ENCODE results near the gene TP53AIP1. TPM values are rescaled to one million over a fixed set of nuclear protein-coding genes. Genes with fewer than 3 reads are reported as not detected.
A peak's percentile ranks its signal among the peaks of the same experiment; 100 is the strongest.

The TP53AIP1 gene
- total RNA-seq, 1 donor: not detected

- Histone ChIP-seq H3K9me3 (ENCODE audit: low read depth, low read length) (no peaks in the 10 kb centered on the region), H3K27me3 (ENCODE audit: insufficient read depth, low read length) (peaks cover 23% of the 10 kb centered on the region), H3K4me3 (ENCODE audit: low read length) (no peak overlapping the region), H3K4me1 (ENCODE audit: insufficient read depth, low read length) (peaks cover 50% of the 10 kb centered on the region)
Measured at GRCh38 chr11:128908391-128909246, 34.1 kb downstream of the TP53AIP1 start.

- Histone ChIP-seq H3K4me3 (ENCODE audit: low read length) (no peak overlapping the region), H3K27me3 (ENCODE audit: insufficient read depth, low read length) (peaks cover 27% of the 10 kb centered on the region), H3K4me1 (ENCODE audit: insufficient read depth, low read length) (peaks cover 55% of the 10 kb centered on the region), H3K9me3 (ENCODE audit: low read depth, low read length) (no peaks in the 10 kb centered on the region)
Measured at GRCh38 chr11:128907585-128907984, 35.1 kb downstream of the TP53AIP1 start.

- peaks cover 55% of the 10 kb centered on the region for H3K4me1 ChIP-seq (ENCODE audit: insufficient read depth, low read length)
- peaks cover 27% of the 10 kb centered on the region for H3K27me3 ChIP-seq (ENCODE audit: insufficient read depth, low read length)
- no peak overlapping the region for H3K4me3 ChIP-seq (ENCODE audit: low read length)
- no peaks in the 10 kb centered on the region for H3K9me3 ChIP-seq (ENCODE audit: low read depth, low read length)
Measured at GRCh38 chr11:128906185-128907050, 36.3 kb downstream of the TP53AIP1 start.

- Histone ChIP-seq H3K9me3 (ENCODE audit: low read depth, low read length) (no peaks in the 10 kb centered on the region), H3K27me3 (ENCODE audit: insufficient read depth, low read length) (peaks cover 27% of the 10 kb centered on the region), H3K4me1 (ENCODE audit: insufficient read depth, low read length) (peaks cover 55% of the 10 kb centered on the region), H3K4me3 (ENCODE audit: low read length) (peak overlapping the region; percentile 31)
Measured at GRCh38 chr11:128905345-128906184, 37.1 kb downstream of the TP53AIP1 start.

GRCh38 chr11:128904656-128905344 lies 37.9 kb downstream of the TP53AIP1 start:
- H3K4me1 ChIP-seq (ENCODE audit: insufficient read depth, low read length): peaks cover 55% of the 10 kb centered on the region
- H3K4me3 ChIP-seq (ENCODE audit: low read length): peak overlapping the region; percentile 31
- H3K9me3 ChIP-seq (ENCODE audit: low read depth, low read length): no peaks in the 10 kb centered on the region
- peaks cover 27% of the 10 kb centered on the region for H3K27me3 ChIP-seq (ENCODE audit: insufficient read depth, low read length)

GRCh38 chr11:128904303-128904655 lies 38.4 kb downstream of the TP53AIP1 start:
- Histone ChIP-seq H3K4me1 (ENCODE audit: insufficient read depth, low read length) (peaks cover 53% of the 10 kb centered on the region), H3K9me3 (ENCODE audit: low read depth, low read length) (no peaks in the 10 kb centered on the region), H3K27me3 (ENCODE audit: insufficient read depth, low read length) (peaks cover 23% of the 10 kb centered on the region)

GRCh38 chr11:128903248-128904061 lies 39.2 kb downstream of the TP53AIP1 start:
- Histone ChIP-seq H3K9me3 (ENCODE audit: low read depth, low read length) (no peaks in the 10 kb centered on the region), H3K27me3 (ENCODE audit: insufficient read depth, low read length) (peaks cover 17% of the 10 kb centered on the region), H3K4me3 (ENCODE audit: low read length) (no peak overlapping the region), H3K4me1 (ENCODE audit: insufficient read depth, low read length) (peaks cover 45% of the 10 kb centered on the region)

More at GRCh38 chr11:128904303-128904655, 38.4 kb downstream of the TP53AIP1 start:
- H3K4me3 ChIP-seq (ENCODE audit: low read length): no peak overlapping the region

- Histone ChIP-seq H3K4me1 (ENCODE audit: insufficient read depth, low read length) (peaks cover 36% of the 10 kb centered on the region), H3K27me3 (ENCODE audit: insufficient read depth, low read length) (peaks cover 14% of the 10 kb centered on the region)
Measured at GRCh38 chr11:128902515-128903066, 40.1 kb downstream of the TP53AIP1 start.

GRCh38 chr11:128901653-128902514 lies 40.8 kb downstream of the TP53AIP1 start:
- peaks cover 11% of the 10 kb centered on the region for H3K27me3 ChIP-seq (ENCODE audit: insufficient read depth, low read length)
- no peaks in the 10 kb centered on the region for H3K9me3 ChIP-seq (ENCODE audit: low read depth, low read length)
- H3K4me3 ChIP-seq (ENCODE audit: low read length): no peak overlapping the region

More at GRCh38 chr11:128902515-128903066, 40.1 kb downstream of the TP53AIP1 start:
- Histone ChIP-seq H3K4me3 (ENCODE audit: low read length) (no peak overlapping the region), H3K9me3 (ENCODE audit: low read depth, low read length) (no peaks in the 10 kb centered on the region)

GRCh38 chr11:128900468-128900867 lies 42.2 kb downstream of the TP53AIP1 start:
- H3K27me3 ChIP-seq (ENCODE audit: insufficient read depth, low read length): peaks cover 8% of the 10 kb centered on the region
- H3K4me1 ChIP-seq (ENCODE audit: insufficient read depth, low read length): peaks cover 19% of the 10 kb centered on the region
- H3K9me3 ChIP-seq (ENCODE audit: low read depth, low read length): no peaks in the 10 kb centered on the region
- H3K4me3 ChIP-seq (ENCODE audit: low read length): no peak overlapping the region

More at GRCh38 chr11:128901653-128902514, 40.8 kb downstream of the TP53AIP1 start:
- peaks cover 29% of the 10 kb centered on the region for H3K4me1 ChIP-seq (ENCODE audit: insufficient read depth, low read length)

- peaks cover 5% of the 10 kb centered on the region for H3K27me3 ChIP-seq (ENCODE audit: insufficient read depth, low read length)
- peaks cover 6% of the 10 kb centered on the region for H3K4me1 ChIP-seq (ENCODE audit: insufficient read depth, low read length)
- no peak overlapping the region for H3K4me3 ChIP-seq (ENCODE audit: low read length)
- no peaks in the 10 kb centered on the region for H3K9me3 ChIP-seq (ENCODE audit: low read depth, low read length)
Measured at GRCh38 chr11:128898580-128899344, 43.9 kb downstream of the TP53AIP1 start.

- no peak overlapping the region for H3K4me3 ChIP-seq (ENCODE audit: low read length)
- H3K27me3 ChIP-seq (ENCODE audit: insufficient read depth, low read length): no peaks in the 10 kb centered on the region
- H3K4me1 ChIP-seq (ENCODE audit: insufficient read depth, low read length): no peaks in the 10 kb centered on the region
- no peaks in the 10 kb centered on the region for H3K9me3 ChIP-seq (ENCODE audit: low read depth, low read length)
Measured at GRCh38 chr11:128897826-128898225, 44.8 kb downstream of the TP53AIP1 start.

Data from mononuclear cell (primary cell).